ENCODE results near the gene CNKSR3.

The CNKSR3 gene

GRCh38 chr6:154353626-154354025, 156.9 kb downstream of the CNKSR3 start:
- TF ChIP-seq CTCF (IDR thresholded peaks at IDR 0.05; ENCODE audit: low read length, missing control alignments) = no peak
- H3K4me3 ChIP-seq (replicated peaks; ENCODE audit: low read depth, low read length) = no peak overlapping the region
- no peak for DNase-seq (ENCODE audit: low read depth)

- no peak for TF ChIP-seq CTCF (IDR thresholded peaks at IDR 0.05; ENCODE audit: low read length, missing control alignments)
- no peak for DNase-seq (ENCODE audit: low read depth)
- no peak overlapping the region for H3K4me3 ChIP-seq (replicated peaks; ENCODE audit: low read depth, low read length)
These were observed 157.4 kb downstream of the CNKSR3 start for GRCh38 chr6:154352898-154353585.

GRCh38 chr6:154350293-154350692, 160.2 kb downstream of the CNKSR3 start:
- DNase-seq (ENCODE audit: low read depth) = no peak
- no peak overlapping the region for H3K4me3 ChIP-seq (replicated peaks; ENCODE audit: low read depth, low read length)
- TF ChIP-seq CTCF (IDR thresholded peaks at IDR 0.05; ENCODE audit: low read length, missing control alignments) = no peak

- no peak for TF ChIP-seq CTCF (IDR thresholded peaks at IDR 0.05; ENCODE audit: low read length, missing control alignments)
- no peak for DNase-seq (ENCODE audit: low read depth)
- H3K4me3 ChIP-seq (replicated peaks; ENCODE audit: low read depth, low read length) = no peak overlapping the region
These were observed 162.5 kb downstream of the CNKSR3 start for GRCh38 chr6:154347981-154348380.

GRCh38 chr6:154345811-154346210, 164.7 kb downstream of the CNKSR3 start:
- no peak for TF ChIP-seq CTCF (IDR thresholded peaks at IDR 0.05; ENCODE audit: low read length, missing control alignments)
- DNase-seq (ENCODE audit: low read depth) = no peak
- H3K4me3 ChIP-seq (replicated peaks; ENCODE audit: low read depth, low read length) = no peak overlapping the region

GRCh38 chr6:154343473-154344308, 166.8 kb downstream of the CNKSR3 start:
- H3K4me3 ChIP-seq (replicated peaks; ENCODE audit: low read depth, low read length) = no peak overlapping the region
- peak; percentile 42 for TF ChIP-seq CTCF (IDR thresholded peaks at IDR 0.05; ENCODE audit: low read length, missing control alignments)
- DNase-seq (ENCODE audit: low read depth) = peak; percentile 48
